Thoracic aorta (tissue), 2 donors: ENCODE results near the gene AGAP6. TPM values are rescaled to one million over a fixed set of nuclear protein-coding genes. Genes with fewer than 3 reads are reported as not detected.
"Not testable (repeated sequence)": the region's sequence is repeated elsewhere in the genome, so short reads cannot be mapped to it uniquely, and the experiment has no call there.

ENCODE experiments used
- ATAC-seq: fragments of 150-250 bp; one replicate; pipeline ENCODE4 v1.8.0; 2017; ENCODE audit warnings: low read depth; ENCODE audit not compliant: insufficient number of reproducible peaks, low FRiP score
- DNase-seq: peaks from one replicate; pipeline ENCODE4 v3.0.0-alpha.2; 2020; ENCODE audit warnings: low spot score
- H3K27ac ChIP-seq, 2 donors: fragments of 200-600 bp; sonication (generic); 1 replicate in 1 of 2; 2 replicates in 1 of 2; pipeline ENCODE4 v1.5.1; 2016; ENCODE audit warnings: mild to moderate bottlenecking in 2 of 2, moderate library complexity in 2 of 2
- H3K27me3 ChIP-seq: fragments of 200-600 bp; sonication (generic); replicated peaks from 2 replicates; pipeline ENCODE4 v1.6.0; 2016; ENCODE audit warnings: mild to moderate bottlenecking; ENCODE audit not compliant: insufficient read depth
- H3K36me3 ChIP-seq: fragments of 200-600 bp; sonication (generic); one replicate; pipeline ENCODE4 v1.5.1; 2016
- H3K4me1 ChIP-seq, 2 donors: fragments of 200-600 bp; sonication (generic); 1 replicate in 1 of 2; 2 replicates in 1 of 2; pipeline versions ENCODE4 v1.5.1 to v1.6.0; 2016; ENCODE audit warnings: low read depth in 2 of 2, mild to moderate bottlenecking in 1 of 2; ENCODE audit not compliant: control insufficient read depth in 1 of 2
- H3K4me3 ChIP-seq: fragments of 200-600 bp; sonication (generic); 2 replicates; pipeline ENCODE4 v1.5.1; 2016; ENCODE audit warnings: mild to moderate bottlenecking
- H3K9me3 ChIP-seq: fragments of 200-600 bp; sonication (generic); 2 replicates; pipeline ENCODE4 v1.5.1; 2016
- total RNA-seq, 2 donors: library from RNA; depleted of rRNA; stranded (reverse); fragments of >200 nt; gene quantifications; one replicate each; pipeline versions ENCODE4 v1.1.0 to v1.2.3, GENCODE V29; 2016

The AGAP6 gene
- total RNA-seq, 2 donors from 2014 or later: 18.8 to 26.9 TPM

GRCh38 chr10:50052778-50053376, 64.7 kb downstream of the AGAP6 start:
- not testable (repeated sequence) for ATAC-seq, H3K4me1 ChIP-seq, H3K4me3 ChIP-seq, H3K36me3 ChIP-seq, H3K9me3 ChIP-seq, DNase-seq, H3K27me3 ChIP-seq, H3K27ac ChIP-seq

GRCh38 chr10:50055494-50056292, 67.5 kb downstream of the AGAP6 start:
- DNase-seq, ATAC-seq, H3K27me3 ChIP-seq, H3K36me3 ChIP-seq, H3K27ac ChIP-seq, H3K4me1 ChIP-seq, H3K4me3 ChIP-seq, H3K9me3 ChIP-seq: not testable (repeated sequence)

GRCh38 chr10:50056654-50057053, 68.4 kb downstream of the AGAP6 start:
- H3K27ac ChIP-seq, ATAC-seq, H3K4me3 ChIP-seq, H3K9me3 ChIP-seq, H3K4me1 ChIP-seq, H3K27me3 ChIP-seq, H3K36me3 ChIP-seq, DNase-seq: not testable (repeated sequence)

GRCh38 chr10:50058727-50059126, 70.5 kb downstream of the AGAP6 start:
- H3K36me3 ChIP-seq, H3K27ac ChIP-seq, H3K4me3 ChIP-seq, H3K9me3 ChIP-seq, ATAC-seq, DNase-seq, H3K27me3 ChIP-seq, H3K4me1 ChIP-seq: not testable (repeated sequence)

- ATAC-seq, H3K4me1 ChIP-seq: not testable (repeated sequence)
Observed at GRCh38 chr10:50059946-50060345, 71.7 kb downstream of the AGAP6 start.

More at GRCh38 chr10:50059946-50060345, 71.7 kb downstream of the AGAP6 start:
- H3K36me3 ChIP-seq, H3K9me3 ChIP-seq, DNase-seq, H3K4me3 ChIP-seq, H3K27ac ChIP-seq, H3K27me3 ChIP-seq: not testable (repeated sequence)

Other genes with a start within 250 kb of the AGAP6 start
- not detected for gene OGDHL, start 226.1 kb upstream of the AGAP6 start, total RNA-seq
- 10 to 100 TPM; 24.0 to 62.9 TPM for gene PARG, start 46.4 kb upstream of the AGAP6 start, total RNA-seq
- 10 to 100 TPM; 22.7 to 48.1 TPM for gene TIMM23B, start 46.4 kb upstream of the AGAP6 start, total RNA-seq
- gene WASHC2A, start 79.5 kb downstream of the AGAP6 start, total RNA-seq: 10 to 100 TPM; 32.2 to 33.7 TPM